ENCODE measurements around the gene GTSE1.
"Not testable (repeated sequence)": the region's sequence is repeated elsewhere in the genome, so short reads cannot be mapped to it uniquely, and the experiment has no call there.

The GTSE1 gene

DNA sequence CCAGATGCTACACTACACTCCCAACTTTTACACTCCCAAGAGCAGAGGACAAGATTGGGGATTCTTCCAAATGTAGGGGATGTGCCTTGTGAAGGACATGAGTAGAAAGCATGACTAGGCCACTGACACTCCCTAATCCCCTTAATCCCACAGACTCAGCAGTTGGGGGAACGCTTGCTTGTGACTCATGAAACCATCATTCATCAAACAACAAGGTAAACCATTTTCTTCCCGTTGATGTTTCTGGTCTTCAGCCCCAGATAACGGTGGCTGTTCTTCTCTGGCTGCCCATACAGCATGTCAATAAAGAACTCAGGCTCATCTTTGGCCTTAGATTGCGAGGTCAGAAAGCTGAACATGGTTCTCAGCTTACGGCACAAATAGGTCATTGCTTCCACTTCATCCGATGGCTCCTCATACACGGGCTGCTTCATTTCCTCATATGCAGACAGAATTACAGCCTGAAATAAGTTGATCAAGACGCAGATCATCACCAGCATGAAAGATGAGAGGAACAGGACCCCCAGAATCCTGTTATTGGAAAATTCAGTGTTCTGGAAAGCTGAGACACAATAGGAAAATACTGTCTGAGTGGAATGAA, 40.2 kb upstream of the GTSE1 start:
- DNase-seq (ENCODE audit: low read depth), result no peak
- TF ChIP-seq, protein P1, sequence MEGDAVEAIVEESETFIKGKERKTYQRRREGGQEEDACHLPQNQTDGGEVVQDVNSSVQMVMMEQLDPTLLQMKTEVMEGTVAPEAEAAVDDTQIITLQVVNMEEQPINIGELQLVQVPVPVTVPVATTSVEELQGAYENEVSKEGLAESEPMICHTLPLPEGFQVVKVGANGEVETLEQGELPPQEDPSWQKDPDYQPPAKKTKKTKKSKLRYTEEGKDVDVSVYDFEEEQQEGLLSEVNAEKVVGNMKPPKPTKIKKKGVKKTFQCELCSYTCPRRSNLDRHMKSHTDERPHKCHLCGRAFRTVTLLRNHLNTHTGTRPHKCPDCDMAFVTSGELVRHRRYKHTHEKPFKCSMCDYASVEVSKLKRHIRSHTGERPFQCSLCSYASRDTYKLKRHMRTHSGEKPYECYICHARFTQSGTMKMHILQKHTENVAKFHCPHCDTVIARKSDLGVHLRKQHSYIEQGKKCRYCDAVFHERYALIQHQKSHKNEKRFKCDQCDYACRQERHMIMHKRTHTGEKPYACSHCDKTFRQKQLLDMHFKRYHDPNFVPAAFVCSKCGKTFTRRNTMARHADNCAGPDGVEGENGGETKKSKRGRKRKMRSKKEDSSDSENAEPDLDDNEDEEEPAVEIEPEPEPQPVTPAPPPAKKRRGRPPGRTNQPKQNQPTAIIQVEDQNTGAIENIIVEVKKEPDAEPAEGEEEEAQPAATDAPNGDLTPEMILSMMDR (IDR thresholded peaks at IDR 0.05; ENCODE audit: low read depth, low read length, missing control alignments), result no peak
- in situ Hi-C loops (cut with HindIII; ENCODE audit: low sequenced_read_pairs), result no loop called here
- no peak overlapping the region for H3K4me3 ChIP-seq (ENCODE audit: low read depth, low read length)

DNA sequence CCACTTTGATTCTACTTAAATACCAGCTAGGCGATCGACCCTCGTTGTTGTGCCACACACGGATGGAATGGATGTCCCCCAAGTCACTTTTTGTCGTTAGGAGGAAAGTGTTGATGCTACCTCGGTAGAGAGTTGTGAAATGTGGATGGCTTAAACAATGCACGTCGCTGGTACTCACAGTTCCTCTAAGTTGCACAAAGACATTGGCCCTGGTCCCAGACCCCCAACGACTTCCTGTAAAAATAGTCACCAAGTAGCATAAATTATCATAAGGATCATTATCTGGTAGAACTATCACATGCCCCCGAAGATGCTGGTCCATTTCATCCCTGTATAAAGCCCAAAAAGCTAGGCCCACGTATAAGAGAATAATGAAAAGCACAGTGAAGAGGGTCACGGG, 37.3 kb upstream of the GTSE1 start:
- H3K4me3 ChIP-seq (ENCODE audit: low read depth, low read length), result no peak overlapping the region
- no peak for DNase-seq (ENCODE audit: low read depth)
- in situ Hi-C loops (cut with HindIII; ENCODE audit: low sequenced_read_pairs), result no loop called here
- TF ChIP-seq, protein P1 (IDR thresholded peaks at IDR 0.05; ENCODE audit: low read depth, low read length, missing control alignments), result no peak

DNA sequence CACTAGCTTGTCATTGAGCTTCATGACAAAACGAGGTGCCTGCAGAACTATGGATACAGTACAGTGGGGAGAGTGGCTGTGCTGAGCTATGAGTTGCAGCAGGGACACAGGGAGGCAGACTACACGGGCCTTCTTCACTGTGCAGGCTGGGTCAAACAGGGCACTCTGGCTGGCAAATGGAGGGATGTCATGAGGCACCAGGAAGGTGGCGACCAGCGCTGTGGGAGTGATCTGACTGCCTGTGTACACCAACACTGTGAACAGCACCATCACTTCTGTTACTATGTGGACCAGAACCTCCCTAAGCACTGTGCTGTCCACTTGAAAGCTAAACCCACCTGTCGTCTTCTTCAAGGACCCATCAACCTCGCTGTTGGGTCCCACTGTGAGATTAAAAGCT, 36.6 kb upstream of the GTSE1 start:
- in situ Hi-C loops (cut with HindIII; ENCODE audit: low sequenced_read_pairs), result no loop called here
- TF ChIP-seq, protein P1 (IDR thresholded peaks at IDR 0.05; ENCODE audit: low read depth, low read length, missing control alignments), result no peak
- no peak for DNase-seq (ENCODE audit: low read depth)

DNA sequence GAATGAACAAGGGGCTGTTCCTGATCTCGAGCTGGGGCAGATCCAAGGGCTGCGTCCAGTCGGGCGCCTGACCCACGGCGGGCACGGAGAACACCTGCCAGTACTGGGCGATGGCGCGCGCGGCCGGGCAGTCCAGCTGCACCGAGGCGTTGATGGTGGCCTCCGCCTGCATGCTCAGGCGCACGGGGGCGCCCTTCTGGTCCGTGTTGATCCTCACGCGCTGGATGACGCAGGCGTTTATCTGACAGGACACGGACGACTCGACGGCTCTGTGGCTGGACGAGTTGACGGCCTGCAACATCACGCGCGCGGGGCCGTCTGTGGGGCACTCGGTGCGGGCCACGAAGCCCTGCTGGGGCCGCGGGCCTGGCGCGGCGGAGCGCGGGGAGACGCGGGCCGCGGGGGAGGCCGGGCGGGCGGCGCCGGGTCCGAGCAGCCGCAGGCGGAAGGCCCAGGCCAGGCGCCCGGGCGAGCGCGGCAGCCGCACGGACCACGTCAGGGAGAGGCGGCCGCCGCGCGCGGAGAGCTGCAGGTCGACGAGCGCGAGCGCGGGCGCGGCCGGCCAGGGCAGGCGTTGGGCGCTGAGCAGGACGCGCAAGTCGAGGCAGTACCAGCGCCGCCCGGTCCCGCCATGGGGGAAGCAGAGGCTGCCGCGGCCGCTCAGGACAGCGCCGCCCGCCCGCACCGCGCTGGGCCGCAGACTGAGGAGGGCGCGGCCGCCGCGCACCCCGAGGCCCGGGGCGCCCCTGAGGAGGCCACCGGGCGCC, 34.0 kb upstream of the GTSE1 start:
- in situ Hi-C loops (cut with HindIII; ENCODE audit: low sequenced_read_pairs), result no loop called here
- TF ChIP-seq, protein P1 (IDR thresholded peaks at IDR 0.05; ENCODE audit: low read depth, low read length, missing control alignments), result peak; percentile 25
- H3K4me3 ChIP-seq (ENCODE audit: low read depth, low read length), result no peak overlapping the region
- no peak for DNase-seq (ENCODE audit: low read depth)

More for the DNA sequence above, 36.6 kb upstream of the GTSE1 start:
- no peak overlapping the region for H3K4me3 ChIP-seq (ENCODE audit: low read depth, low read length)

DNA sequence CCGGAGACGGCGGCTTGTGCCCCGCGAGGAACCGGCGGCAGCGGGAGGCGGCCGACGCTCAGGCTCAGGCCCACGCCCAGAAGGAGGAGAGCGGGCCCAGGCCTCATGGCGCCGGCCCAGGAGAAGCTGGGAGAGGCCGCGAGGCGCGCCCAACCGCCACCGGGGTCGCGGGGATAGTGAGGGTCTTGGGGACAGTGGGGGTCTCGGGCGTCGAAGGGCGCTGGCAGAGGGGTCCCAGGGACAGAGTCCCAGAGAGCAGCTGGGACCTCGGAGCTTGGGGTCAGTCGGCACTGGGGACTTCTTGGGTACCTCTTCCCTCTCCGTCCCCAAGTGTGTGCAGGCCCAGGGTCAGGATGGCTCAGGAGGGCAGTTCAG, 33.5 kb upstream of the GTSE1 start, which contains the start of gene PKDREJ:
TSS of gene PKDREJ (minus strand) at position 128 of the 375 bp plus-strand sequence. CDS start at position 107, 21 bp downstream.
- in situ Hi-C loops (cut with HindIII; ENCODE audit: low sequenced_read_pairs), result no loop called here

DNA sequence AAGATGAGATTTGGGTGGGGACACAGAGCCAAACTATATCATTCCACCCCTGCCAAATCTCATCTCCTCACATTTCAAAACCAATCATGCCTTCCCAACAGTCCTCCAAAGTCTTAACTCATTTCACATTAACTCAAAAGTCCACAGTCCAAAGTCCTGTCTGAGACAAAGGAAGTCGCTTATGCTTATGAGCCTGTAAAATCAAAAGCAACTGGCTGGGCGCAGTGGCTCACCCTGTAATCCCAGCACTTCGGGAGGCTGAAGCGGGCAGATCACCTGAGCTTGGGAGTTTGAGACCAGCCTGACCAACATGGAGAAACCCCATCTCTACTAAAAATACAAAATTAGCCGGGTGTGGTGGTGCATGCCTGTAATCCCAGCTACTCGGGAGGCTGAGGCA, 32.1 kb upstream of the GTSE1 start:
- H3K4me3 ChIP-seq (ENCODE audit: low read depth, low read length); DNase-seq (ENCODE audit: low read depth); in situ Hi-C loops (cut with HindIII; ENCODE audit: low sequenced_read_pairs): not testable (repeated sequence)

More for the DNA sequence above, 33.5 kb upstream of the GTSE1 start, which contains the start of gene PKDREJ:
- no peak for DNase-seq (ENCODE audit: low read depth)
- TF ChIP-seq, protein P1 (IDR thresholded peaks at IDR 0.05; ENCODE audit: low read depth, low read length, missing control alignments), result no peak
- H3K4me3 ChIP-seq (ENCODE audit: low read depth, low read length), result no peak within 1 kb of the TSS

DNA sequence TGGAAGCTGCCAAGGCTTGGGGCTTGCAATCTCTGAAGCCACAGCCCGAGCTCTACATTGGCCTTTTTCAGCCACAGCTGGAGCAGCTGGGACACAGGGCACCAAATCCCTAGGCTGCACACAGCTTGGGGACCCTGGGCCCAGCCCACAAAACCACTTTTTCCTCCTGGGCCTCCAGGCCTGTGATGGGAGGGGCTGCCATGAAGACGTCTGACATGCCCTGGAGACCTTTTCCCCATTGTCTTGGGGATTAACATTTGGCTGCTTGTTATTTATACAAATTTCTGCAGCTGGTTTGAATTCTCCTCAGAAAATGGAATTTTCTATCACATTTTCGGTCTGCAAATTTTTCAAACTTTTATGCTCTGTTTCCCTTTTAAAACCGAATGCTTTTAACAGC, 31.0 kb upstream of the GTSE1 start:
- DNase-seq (ENCODE audit: low read depth); H3K4me3 ChIP-seq (ENCODE audit: low read depth, low read length); in situ Hi-C loops (cut with HindIII; ENCODE audit: low sequenced_read_pairs): not testable (repeated sequence)
